Endothelial cell of umbilical vein (primary cell): Measurements from ENCODE around the gene LHFPL2. TPM values are rescaled to one million over a fixed set of nuclear protein-coding genes. Genes with fewer than 3 reads are reported as not detected.

Experiments
- BruUV-seq: library from RNA; stranded (reverse); fragments of 400-500 nt; replicated peaks from 2 replicates; lab custom pipeline; 2021; lab: Mats Ljungman, UMichigan
- CTCF ChIA-PET: fragments of 300-600, 350-600 bp; sonication (Branson Sonifier 250); formaldehyde crosslinking; loops from one replicate; lab custom pipeline; 2021; ENCODE audit warnings: antibody characterized with exemption, inconsistent platforms; lab: Charles Lee
- POLR2A ChIA-PET: fragments of 300-600, 350-600 bp; sonication (Branson Sonifier 250); formaldehyde crosslinking; loops from one replicate; lab custom pipeline; 2021; ENCODE audit warnings: antibody characterized with exemption, inconsistent platforms; lab: Charles Lee
- DNase-seq: peaks from one replicate; pipeline ENCODE4 v3.0.0-alpha.2; 2011; ENCODE audit warnings: low read depth, low spot score
- FAIRE-seq: peaks from 2 replicates; lab custom pipeline; 2011; peaks lifted over from hg19 to GRCh38; lab: Jason Lieb, UNC
- H2AFZ ChIP-seq: 2 replicates; pipeline ENCODE4 v1.6.0; 2012; ENCODE audit warnings: low read depth, low read length, control low read depth, inconsistent platforms
- H3K27ac ChIP-seq: 2 replicates; pipeline ENCODE4 v1.5.1; 2011; ENCODE audit warnings: low read depth, mild to moderate bottlenecking, control low read depth, low read length, moderate library complexity; ENCODE audit not compliant: insufficient read depth
- H3K27me3 ChIP-seq, 2 experiments: 2 replicates each; pipeline versions ENCODE4 v1.6.0 to v1.6.1; 2011; ENCODE audit warnings: low read length in 2 of 2, mixed read lengths in 1 of 2; ENCODE audit not compliant: control insufficient read depth in 2 of 2, insufficient read depth in 2 of 2
- H3K36me3 ChIP-seq, 2 experiments: 2 replicates in 1 of 2; 3 replicates in 1 of 2; pipeline ENCODE4 v1.5.1; 2011; ENCODE audit warnings: low read length in 2 of 2, mild to moderate bottlenecking in 1 of 2, moderate library complexity in 1 of 2; ENCODE audit not compliant: control insufficient read depth in 2 of 2, insufficient read depth in 2 of 2; ENCODE audit errors: extremely low read depth in 1 of 2
- H3K4me1 ChIP-seq: 3 replicates; pipeline ENCODE4 v1.5.1; 2011; ENCODE audit warnings: mild to moderate bottlenecking, low read length; ENCODE audit not compliant: control insufficient read depth, insufficient read depth; ENCODE audit errors: extremely low read depth
- H3K4me2 ChIP-seq: 2 replicates; pipeline ENCODE4 v1.6.1; 2011; ENCODE audit warnings: low read length, control low read depth, mixed read lengths; ENCODE audit not compliant: insufficient read depth
- H3K4me3 ChIP-seq, 3 experiments: fragments of 200-600 bp in 1 of 3; sonication (generic), shearing (Covaris generic) in 1 of 3; replicated peaks in 1 of 3; 2 replicates each; pipeline ENCODE4 v1.5.1; 2011 to 2016; ENCODE audit warnings: control low read depth in 3 of 3, low read length in 3 of 3, mild to moderate bottlenecking in 2 of 3, inconsistent platforms in 1 of 3, low read depth in 1 of 3, moderate library complexity in 1 of 3; ENCODE audit not compliant: insufficient read depth in 1 of 3
- H3K79me2 ChIP-seq: 2 replicates; pipeline ENCODE4 v1.6.0; 2012; ENCODE audit warnings: low read length, inconsistent platforms; ENCODE audit not compliant: control insufficient read depth, insufficient read depth
- H3K9ac ChIP-seq: replicated peaks from 2 replicates; pipeline ENCODE3; 2011; ENCODE audit warnings: low read length, control low read depth; ENCODE audit not compliant: insufficient read depth; ENCODE audit errors: extremely low read depth
- H3K9me1 ChIP-seq: replicated peaks from 3 replicates; pipeline ENCODE4 v1.6.0; 2011; ENCODE audit warnings: mild to moderate bottlenecking, low read length; ENCODE audit not compliant: control insufficient read depth, insufficient read depth; ENCODE audit errors: extremely low read depth
- H3K9me3 ChIP-seq: replicated peaks from 2 replicates; pipeline ENCODE4 v1.5.1; 2012; ENCODE audit warnings: low read length, inconsistent platforms; ENCODE audit not compliant: control insufficient read depth, insufficient read depth
- H4K20me1 ChIP-seq: replicated peaks from 2 replicates; pipeline ENCODE3; 2011; ENCODE audit warnings: mild to moderate bottlenecking, low read length; ENCODE audit not compliant: control insufficient read depth, insufficient read depth; ENCODE audit errors: extremely low read depth
- CTCF ChIP-seq, 2 donors: IDR thresholded peaks; 1 replicate in 1 of 2; 2 replicates in 1 of 2; pipeline ENCODE4 v1.5.1; 2011; ENCODE audit warnings: low read length in 2 of 2, mild to moderate bottlenecking in 2 of 2, moderate library complexity in 2 of 2, control low read depth in 1 of 2, inconsistent platforms in 1 of 2, low read depth in 1 of 2; ENCODE audit not compliant: insufficient read depth in 1 of 2; ENCODE audit errors: extremely low read depth in 1 of 2
- EZH2 ChIP-seq: IDR thresholded peaks from 2 replicates; pipeline ENCODE4 v1.6.1; 2012; ENCODE audit warnings: borderline replicate concordance, low read depth, mild to moderate bottlenecking, moderate library complexity, low read length, inconsistent platforms; ENCODE audit not compliant: severe bottlenecking
- FOS ChIP-seq: IDR thresholded peaks from 2 replicates; pipeline ENCODE4 v1.6.1; 2011; ENCODE audit warnings: mild to moderate bottlenecking, low read length, moderate library complexity, borderline replicate concordance; ENCODE audit not compliant: insufficient read depth
- GATA2 ChIP-seq: IDR thresholded peaks from 2 replicates; pipeline ENCODE4 v1.7.0; 2011; ENCODE audit warnings: low read depth, mild to moderate bottlenecking, moderate library complexity, mixed read lengths, low read length; ENCODE audit not compliant: insufficient read length, insufficient read depth
- JUN ChIP-seq: IDR thresholded peaks from 2 replicates; pipeline ENCODE4 v1.6.1; 2011; ENCODE audit warnings: borderline replicate concordance, low read depth; ENCODE audit not compliant: insufficient read length, insufficient read depth
- MAX ChIP-seq: IDR thresholded peaks from 2 replicates; pipeline ENCODE4 v1.6.1; 2011; ENCODE audit not compliant: insufficient read depth, insufficient read length
- MYC ChIP-seq: IDR thresholded peaks from one replicate; pipeline ENCODE4 v1.6.1; 2011; ENCODE audit warnings: mild to moderate bottlenecking, low read depth, low read length
- POLR2A ChIP-seq: IDR thresholded peaks from 2 replicates; pipeline ENCODE4 v1.6.1; 2012; ENCODE audit warnings: low read depth, mild to moderate bottlenecking, control low read depth, low read length
- POLR2AphosphoS5 ChIP-seq: IDR thresholded peaks from 2 replicates; pipeline ENCODE4 v1.6.1; 2012; ENCODE audit warnings: low read depth, mild to moderate bottlenecking, control low read depth, low read length, moderate library complexity; ENCODE audit not compliant: insufficient read depth
- dilution Hi-C: fragments of 300-500 bp; cut with MboI; formaldehyde crosslinking; loops from one replicate; pipeline ENCODE4 v1.15.0; 2019; ENCODE audit warnings: low sequenced_read_pairs; ENCODE audit not compliant: extremely low pct_ligation_motif_present
- intact Hi-C: fragments of 100-400 bp; cut with micrococcal nuclease; formaldehyde crosslinking; loops from one replicate; pipeline ENCODE4 v1.10.0; 2022
- polyA plus RNA-seq, 4 experiments: library from polyadenylated mRNA; depleted of rRNA in 3 of 4; stranded (reverse) in 3 of 4; unstranded in 1 of 4; fragments of >200 nt; gene quantifications; 2 replicates each; pipeline versions ENCODE4 v1.2.1 to v1.2.3, GENCODE V29; 2011 to 2012; ENCODE audit warnings: missing spikeins in 1 of 4
- total RNA-seq: library from RNA; stranded (reverse); gene quantifications from 2 replicates; pipeline ENCODE4 v1.2.3, GENCODE V29; 2021

Gene LHFPL2
- total and polyA plus RNA-seq, 2 donors (not counting 3 experiments of a cell fraction or from before 2014, with no cell fraction given): 9.6 to 36.3 TPM

GRCh38 chr5:78530342-78531096, 118.1 kb downstream of the LHFPL2 start:
- POLR2A ChIA-PET: no interaction called here

GRCh38 chr5:78527925-78528324, 120.6 kb downstream of the LHFPL2 start:
- Histone ChIP-seq H3K4me1 (peaks cover 78% of the 10 kb centered on the region), H3K9me3 (no peaks in the 10 kb centered on the region), H3K9me1 (no peaks in the 10 kb centered on the region), H3K4me3 (no peak overlapping the region), H4K20me1 (no peaks in the 10 kb centered on the region), H3K27me3 (no peaks in the 10 kb centered on the region), H3K79me2 (peaks cover 5% of the 10 kb centered on the region), H3K27ac (peak overlapping the region; percentile 99), H2AFZ (no peak overlapping the region), H3K4me2 (peak overlapping the region; percentile 45), H3K9ac (peak overlapping the region; percentile 94), H3K36me3 (no peaks in the 10 kb centered on the region)
- intact Hi-C loops (loop anchor here (1.0 to 5.0 kb wide), 9 partner anchors 23 to 604 kb away; partner anchors contain the start of gene SCAMP1), dilution Hi-C loops (no loop called here)
- DNase-seq: peak; percentile 57
- ChIA-PET CTCF (no interaction called here), POLR2A (interaction anchor here (1.3 kb wide), 1 partner anchor 41 kb away, joined by 6 read pairs; no protein-coding TSS in a partner anchor)
- no peak for FAIRE-seq
- BruUV-seq: no TSS peak
- TF ChIP-seq MAX (no peak), GATA2 (no peak), FOS (no peak), EZH2 (no peak), MYC (no peak), JUN (no peak), POLR2A (no peak), POLR2AphosphoS5 (no peak), CTCF (IDR thresholded peaks at IDR 0.05; ENCODE audit: extremely low read depth in 1 of 2, insufficient read depth in 1 of 2, low read depth in 1 of 2, low read length in 2 of 2) (no peak)

More at GRCh38 chr5:78530342-78531096, 118.1 kb downstream of the LHFPL2 start:
- Histone ChIP-seq H3K27me3 (no peaks in the 10 kb centered on the region), H3K4me3 (no peak overlapping the region), H3K36me3 (no peaks in the 10 kb centered on the region), H3K4me2 (peak overlapping the region; percentile 49), H3K27ac (peak overlapping the region; percentile 99), H3K9ac (peak overlapping the region; percentile 75), H2AFZ (no peak overlapping the region), H3K4me1 (peaks cover 55% of the 10 kb centered on the region), H3K9me3 (no peaks in the 10 kb centered on the region), H4K20me1 (no peaks in the 10 kb centered on the region), H3K9me1 (no peaks in the 10 kb centered on the region), H3K79me2 (peaks cover 2% of the 10 kb centered on the region)
- CTCF ChIA-PET: interaction anchor here (1.5 to 1.7 kb wide), 3 partner anchors 11 to 63 kb away, joined by 5 to 6 read pairs (median 6); no protein-coding TSS in a partner anchor
- peak; percentile 87 for FAIRE-seq
- peak; percentile 87 for TF ChIP-seq FOS
- TF ChIP-seq MAX: no peak
- TF ChIP-seq POLR2AphosphoS5: peak; percentile 51
- TF ChIP-seq GATA2: peak; percentile 90
- TF ChIP-seq JUN: peak; percentile 61
- intact Hi-C loops (loop anchor here (10.0 kb wide), 1 partner anchor 434 kb away; no protein-coding TSS in a partner anchor), dilution Hi-C loops (no loop called here)
- no TSS peak for BruUV-seq
- DNase-seq: peak; percentile 87
